Measurements from ENCODE around the gene IKBKE.

The IKBKE gene

GRCh38 chr1:206529425-206529824 is 59.1 kb downstream of the IKBKE start:
- CTCF ChIA-PET: interaction anchor here (0.6 to 4.6 kb wide), 3 partner anchors 12 to 19 kb away, joined by 3 to 25 read pairs (median 3); no protein-coding TSS in a partner anchor
- DNase-seq (ENCODE audit: low read depth, low spot score): no peak
- H3K4me3 ChIP-seq (ENCODE audit: low read depth, low read length): no peak overlapping the region
- POLR2A ChIA-PET: no interaction called here
- no peak for TF ChIP-seq CTCF (IDR thresholded peaks at IDR 0.05; ENCODE audit: insufficient read depth, low read length, missing control alignments)

- ChIA-PET CTCF (interaction anchor here (0.7 to 8.1 kb wide), 5 partner anchors 13 to 380 kb away, joined by 3 to 93 read pairs (median 3); no protein-coding TSS in a partner anchor), POLR2A (no interaction called here)
- no peak for DNase-seq (ENCODE audit: low read depth, low spot score)
- no peak for TF ChIP-seq CTCF (IDR thresholded peaks at IDR 0.05; ENCODE audit: insufficient read depth, low read length, missing control alignments)
- no peak overlapping the region for H3K4me3 ChIP-seq (ENCODE audit: low read depth, low read length)
Observed at GRCh38 chr1:206532368-206532767, 62.1 kb downstream of the IKBKE start.

GRCh38 chr1:206534552-206534951 is 64.3 kb downstream of the IKBKE start:
- ChIA-PET POLR2A (no interaction called here), CTCF (interaction anchor here (0.7 to 8.1 kb wide), 9 partner anchors 9 to 130 kb away, joined by 3 to 93 read pairs (median 4); partner anchors contain the start of gene EIF2D)
- no peak overlapping the region for H3K4me3 ChIP-seq (ENCODE audit: low read depth, low read length)
- DNase-seq (ENCODE audit: low read depth, low spot score): no peak
- TF ChIP-seq CTCF (IDR thresholded peaks at IDR 0.05; ENCODE audit: insufficient read depth, low read length, missing control alignments): no peak

GRCh38 chr1:206535853-206536188 is 65.5 kb downstream of the IKBKE start:
- CTCF ChIA-PET: interaction anchor here (1.2 to 8.1 kb wide), 4 partner anchors 9 to 76 kb away, joined by 3 to 93 read pairs (median 12); partner anchors contain the start of gene EIF2D
- no peak overlapping the region for H3K4me3 ChIP-seq (ENCODE audit: low read depth, low read length)
- TF ChIP-seq CTCF (IDR thresholded peaks at IDR 0.05; ENCODE audit: insufficient read depth, low read length, missing control alignments): no peak
- DNase-seq (ENCODE audit: low read depth, low spot score): no peak
- POLR2A ChIA-PET: no interaction called here

GRCh38 chr1:206537141-206537540 is 66.9 kb downstream of the IKBKE start:
- H3K4me3 ChIP-seq (ENCODE audit: low read depth, low read length): no peak overlapping the region
- ChIA-PET POLR2A (no interaction called here), CTCF (interaction anchor here (0.7 to 8.1 kb wide), 9 partner anchors 8 to 446 kb away, joined by 3 to 93 read pairs (median 4); partner anchors contain the start of gene EIF2D)
- TF ChIP-seq CTCF (IDR thresholded peaks at IDR 0.05; ENCODE audit: insufficient read depth, low read length, missing control alignments): no peak
- no peak for DNase-seq (ENCODE audit: low read depth, low spot score)

- ChIA-PET POLR2A (no interaction called here), CTCF (interaction anchor here (1.2 to 8.1 kb wide), 4 partner anchors 7 to 45 kb away, joined by 3 to 93 read pairs (median 4); no protein-coding TSS in a partner anchor)
- no peak overlapping the region for H3K4me3 ChIP-seq (ENCODE audit: low read depth, low read length)
- no peak for TF ChIP-seq CTCF (IDR thresholded peaks at IDR 0.05; ENCODE audit: insufficient read depth, low read length, missing control alignments)
- DNase-seq (ENCODE audit: low read depth, low spot score): no peak
Observed at GRCh38 chr1:206538086-206538770, 68.0 kb downstream of the IKBKE start.

All from AG04449 (cell line).